IMR-90 (cell line): ENCODE measurements around the gene MBOAT2. TPM values are rescaled to one million over a fixed set of nuclear protein-coding genes. Genes with fewer than 3 reads are reported as not detected.

Experiments used
- ATAC-seq: fragments of 200-7000 bp; cut with Tn5 transposase; 2 replicates; pipeline ENCODE4 v1.9.1; 2020; ENCODE audit warnings: low read depth, mild to moderate bottlenecking, moderate library complexity
- BruUV-seq: library from RNA; stranded (reverse); fragments of 400-500 nt; replicated peaks from 2 replicates; lab custom pipeline; 2021; lab: Mats Ljungman, UMichigan
- CTCF ChIA-PET: fragments of 300-600 bp; formaldehyde crosslinking; extraction: SDS; loops from one replicate; lab custom pipeline; 2021; ENCODE audit warnings: antibody characterized with exemption; lab: Yijun Ruan, JAX
- POLR2A ChIA-PET: fragments of 300-600 bp; sonication (Branson Sonifier 250); formaldehyde crosslinking; loops from one replicate; lab custom pipeline; 2022; ENCODE audit warnings: antibody characterized with exemption; ENCODE audit not compliant: unreplicated experiment; lab: Charles Lee
- DNase-seq: peaks from one replicate; pipeline ENCODE4 v3.0.0; 2013
- H2AFZ ChIP-seq: replicated peaks from 2 replicates; pipeline ENCODE3; 2013; ENCODE audit warnings: low read length, mild to moderate bottlenecking; ENCODE audit not compliant: poor library complexity
- H2AK5ac ChIP-seq: 2 replicates; pipeline ENCODE4 v1.6.1; 2013; ENCODE audit warnings: low read depth, low read length, inconsistent platforms
- H2AK9ac ChIP-seq: replicated peaks from 2 replicates; pipeline ENCODE3; 2013; ENCODE audit warnings: mild to moderate bottlenecking, low read depth, low read length, moderate library complexity; ENCODE audit not compliant: poor library complexity
- H2BK120ac ChIP-seq: 2 replicates; pipeline ENCODE4 v1.6.1; 2013; ENCODE audit warnings: low read depth, low read length, inconsistent platforms
- H2BK15ac ChIP-seq: 3 replicates; pipeline ENCODE4 v1.6.1; 2013; ENCODE audit warnings: low read depth, low read length, inconsistent platforms
- H2BK20ac ChIP-seq: 2 replicates; pipeline ENCODE4 v1.6.1; 2013; ENCODE audit warnings: low read depth, mild to moderate bottlenecking, inconsistent platforms, low read length, moderate library complexity
- H2BK5ac ChIP-seq: 2 replicates; pipeline ENCODE4 v1.6.1; 2013; ENCODE audit warnings: mild to moderate bottlenecking, low read depth, low read length, inconsistent platforms; ENCODE audit not compliant: poor library complexity, severe bottlenecking
- H3K14ac ChIP-seq: replicated peaks from 2 replicates; pipeline ENCODE4 v1.6.1; 2013; ENCODE audit warnings: low read depth, low read length, inconsistent platforms
- H3K18ac ChIP-seq: 2 replicates; pipeline ENCODE4 v1.6.1; 2013; ENCODE audit warnings: low read depth, low read length, control low read depth
- H3K23ac ChIP-seq: 2 replicates; pipeline ENCODE4 v1.6.1; 2013; ENCODE audit warnings: low read depth, low read length, inconsistent platforms
- H3K27ac ChIP-seq: 2 replicates; pipeline ENCODE4 v1.5.1; 2013; ENCODE audit warnings: mild to moderate bottlenecking, control low read depth, low read length; ENCODE audit not compliant: insufficient read depth
- H3K27me3 ChIP-seq: 2 replicates; pipeline ENCODE4 v1.6.1; 2013; ENCODE audit warnings: low read length; ENCODE audit not compliant: control insufficient read depth, insufficient read depth
- H3K36me3 ChIP-seq: 2 replicates; pipeline ENCODE4 v1.6.1; 2013; ENCODE audit warnings: low read length, mixed read lengths; ENCODE audit not compliant: control insufficient read depth, insufficient read depth
- H3K4ac ChIP-seq: 2 replicates; pipeline ENCODE4 v1.6.1; 2013; ENCODE audit warnings: low read depth, low read length, inconsistent platforms
- H3K4me1 ChIP-seq: 2 replicates; pipeline ENCODE4 v1.6.1; 2013; ENCODE audit warnings: low read length, mixed read lengths; ENCODE audit not compliant: control insufficient read depth, insufficient read depth
- H3K4me2 ChIP-seq: 2 replicates; pipeline ENCODE4 v1.6.1; 2013; ENCODE audit warnings: low read depth, mild to moderate bottlenecking, control low read depth, low read length, moderate library complexity
- H3K4me3 ChIP-seq: 2 replicates; pipeline ENCODE4 v1.5.1; 2013; ENCODE audit warnings: low read depth, mild to moderate bottlenecking, control low read depth, low read length, moderate library complexity; ENCODE audit not compliant: insufficient read depth
- H3K56ac ChIP-seq: 2 replicates; pipeline ENCODE4 v1.6.1; 2013; ENCODE audit warnings: low read length, inconsistent platforms; ENCODE audit not compliant: insufficient read depth; ENCODE audit errors: extremely low read depth
- H3K79me1 ChIP-seq, 2 experiments: 2 replicates each; pipeline ENCODE4 v1.6.1; 2013; ENCODE audit warnings: low read length in 2 of 2, inconsistent platforms in 1 of 2, low read depth in 1 of 2
- H3K9ac ChIP-seq: 2 replicates; pipeline ENCODE4 v1.6.1; 2013; ENCODE audit warnings: low read depth, low read length, control low read depth
- H3K9me1 ChIP-seq: 2 replicates; pipeline ENCODE4 v1.6.1; 2013; ENCODE audit warnings: low read length, inconsistent platforms; ENCODE audit not compliant: insufficient read depth
- H3K9me3 ChIP-seq: 2 replicates; pipeline ENCODE4 v1.6.1; 2013; ENCODE audit warnings: low read length; ENCODE audit not compliant: control insufficient read depth, insufficient read depth
- H4K20me1 ChIP-seq: 2 replicates; pipeline ENCODE4 v1.6.1; 2013; ENCODE audit warnings: low read length, inconsistent platforms; ENCODE audit not compliant: insufficient read depth
- H4K5ac ChIP-seq: 2 replicates; pipeline ENCODE4 v1.6.1; 2013; ENCODE audit warnings: mild to moderate bottlenecking, low read depth, low read length, control low read depth
- H4K8ac ChIP-seq, 2 experiments: 2 replicates each; pipeline ENCODE4 v1.6.1; 2013; ENCODE audit warnings: low read depth in 2 of 2, low read length in 2 of 2, control low read depth in 1 of 2, inconsistent platforms in 1 of 2
- H4K91ac ChIP-seq: 2 replicates; pipeline ENCODE4 v1.6.1; 2013; ENCODE audit warnings: low read depth, low read length, inconsistent platforms; ENCODE audit not compliant: insufficient read depth
- FOS ChIP-seq: fragments of 150-350 bp; IDR thresholded peaks from 2 replicates; pipeline ENCODE4 v1.6.1; 2016; ENCODE audit warnings: low read depth, low read length
- MXI1 ChIP-seq: IDR thresholded peaks from 2 replicates; pipeline ENCODE4 v1.6.1; 2012; ENCODE audit warnings: low read depth, mild to moderate bottlenecking, low read length, moderate library complexity, borderline replicate concordance
- WGBS, 2 experiments: methylation state at CpG; one replicate each; pipeline versions ENCODE4 v1.1.5 to v1.1.7; 2013; ENCODE audit warnings: missing lambda C conversion rate in 2 of 2; ENCODE audit not compliant: insufficient read length in 1 of 2; ENCODE audit errors: extremely low coverage in 2 of 2; 5-methylcytosine and 5-hydroxymethylcytosine counted together
- dilution Hi-C: fragments of 300-500 bp; cut with HindIII; formaldehyde crosslinking; loops from one replicate; pipeline ENCODE4 v1.14.3; 2018; ENCODE audit warnings: low sequenced_read_pairs; ENCODE audit not compliant: unreplicated experiment
- in situ Hi-C: fragments of 300-500 bp; cut with MboI; formaldehyde crosslinking; loops from 3 replicates; pipeline ENCODE4 v1.14.3; 2019; ENCODE audit warnings: low sequenced_read_pairs, inconsistent platforms, mixed read lengths
- intact Hi-C: fragments of 100-400 bp; cut with micrococcal nuclease; formaldehyde crosslinking; loops from 2 replicates; pipeline ENCODE4 v1.10.0; 2022
- polyA plus RNA-seq, 3 experiments: library from polyadenylated mRNA; depleted of rRNA; stranded (reverse); fragments of >200 nt; gene quantifications; 2 replicates each; pipeline ENCODE4 v1.2.3, GENCODE V29; 2012; ENCODE audit warnings: low replicate concordance in 1 of 3
- total RNA-seq: library from RNA; depleted of rRNA; stranded (reverse); fragments of >200 nt; gene quantifications from 2 replicates; pipeline ENCODE4 v1.2.3, GENCODE V29; 2012

MBOAT2 gene
- total and polyA plus RNA-seq, 2 of the 4 experiments (the other 2 are of a cell fraction) = 33.9 to 102 TPM

GRCh38 chr2:9001229-9001628 lies 2.3 kb downstream of the MBOAT2 start:
- Histone ChIP-seq H4K5ac (no peak overlapping the region), H2BK15ac (0 out of 3 replicates have a peak overlapping the region, but pooled peaks have one; percentile 3), H3K23ac (peak overlapping the region; percentile 49), H3K27me3 (no peaks in the 10 kb centered on the region), H3K9ac (no peak overlapping the region), H3K18ac (no peak overlapping the region), H3K56ac (no peak overlapping the region), H3K9me3 (no peaks in the 10 kb centered on the region), H3K4me1 (peaks cover 5% of the 10 kb centered on the region; the same call in 1 of the 2 replicates), H3K4ac (no peak overlapping the region), H2BK5ac (no peak overlapping the region), H4K8ac (peak overlapping the region in 1 of 2 experiments; percentile 24; a peak in 1 of 4 replicates), H3K14ac (0 out of 2 replicates have a peak overlapping the region, but pooled peaks have one; percentile 4), H3K4me3 (no peak overlapping the region), H4K91ac (no peak overlapping the region), H3K27ac (no peak overlapping the region), H2AFZ (no peak overlapping the region), H3K36me3 (no peaks in the 10 kb centered on the region), H3K79me1 (peaks cover 33 to 69% of the 10 kb centered on the region in 2 experiments), H2BK120ac (no peak overlapping the region), H3K9me1 (peaks cover 8% of the 10 kb centered on the region), H2AK5ac (no peak overlapping the region; the same call in 1 of the 2 replicates), H3K4me2 (peak overlapping the region; percentile 25; the same call in 1 of the 2 replicates), H4K20me1 (peaks cover 8% of the 10 kb centered on the region; the same call in 1 of the 2 replicates), H2AK9ac (no peak overlapping the region), H2BK20ac (no peak overlapping the region)
- dilution Hi-C loops (no loop called here), in situ Hi-C loops (no loop called here), intact Hi-C loops (loop anchor here (5.0 kb wide), 1 partner anchor 129 kb away; no protein-coding TSS in a partner anchor)
- no TSS peak for BruUV-seq
- POLR2A ChIA-PET = interaction anchor here (0.6 kb wide), 1 partner anchor 17 kb away, joined by 3 read pairs; no protein-coding TSS in a partner anchor
- DNase-seq (peak; percentile 55), ATAC-seq (no peak)
- TF ChIP-seq MXI1 (no peak), FOS (0 out of 2 replicates have a peak, but pooled peaks have one; percentile 6)
- CTCF ChIA-PET = interaction anchor here (0.6 kb wide), 1 partner anchor 930 kb away, joined by 4 read pairs; no protein-coding TSS in a partner anchor
- 21% methylated on average over 3 of the region's 5 CpGs; no CpG with 5 or more reads in 1 of the 2 experiments for WGBS, 2 experiments
